NB4 (cell line): ENCODE data around the gene HLF.

Experiments
- CTCF ChIP-seq: IDR thresholded peaks from one replicate; pipeline ENCODE4 v1.5.1; 2012; ENCODE audit warnings: low read depth, low read length
- POLR2A ChIP-seq: IDR thresholded peaks from 2 replicates; pipeline ENCODE4 v1.6.1; 2011; ENCODE audit warnings: mild to moderate bottlenecking; ENCODE audit not compliant: insufficient read length; ENCODE audit errors: extremely low read depth

GRCh38 chr17:55271958-55272710 is 7.4 kb downstream of the HLF start:
- TF ChIP-seq CTCF (no peak), POLR2A (no peak)
